ENCODE results near the gene CYS1. TPM values are rescaled to one million over a fixed set of nuclear protein-coding genes. Genes with fewer than 3 reads are reported as not detected.
"Not testable (repeated sequence)": the region's sequence is repeated elsewhere in the genome, so short reads cannot be mapped to it uniquely, and the experiment has no call there.

Gene CYS1
- total RNA-seq, 4 donors from 2014 or later, result 0.59 to 47.2 (median 2.7) TPM

DNA sequence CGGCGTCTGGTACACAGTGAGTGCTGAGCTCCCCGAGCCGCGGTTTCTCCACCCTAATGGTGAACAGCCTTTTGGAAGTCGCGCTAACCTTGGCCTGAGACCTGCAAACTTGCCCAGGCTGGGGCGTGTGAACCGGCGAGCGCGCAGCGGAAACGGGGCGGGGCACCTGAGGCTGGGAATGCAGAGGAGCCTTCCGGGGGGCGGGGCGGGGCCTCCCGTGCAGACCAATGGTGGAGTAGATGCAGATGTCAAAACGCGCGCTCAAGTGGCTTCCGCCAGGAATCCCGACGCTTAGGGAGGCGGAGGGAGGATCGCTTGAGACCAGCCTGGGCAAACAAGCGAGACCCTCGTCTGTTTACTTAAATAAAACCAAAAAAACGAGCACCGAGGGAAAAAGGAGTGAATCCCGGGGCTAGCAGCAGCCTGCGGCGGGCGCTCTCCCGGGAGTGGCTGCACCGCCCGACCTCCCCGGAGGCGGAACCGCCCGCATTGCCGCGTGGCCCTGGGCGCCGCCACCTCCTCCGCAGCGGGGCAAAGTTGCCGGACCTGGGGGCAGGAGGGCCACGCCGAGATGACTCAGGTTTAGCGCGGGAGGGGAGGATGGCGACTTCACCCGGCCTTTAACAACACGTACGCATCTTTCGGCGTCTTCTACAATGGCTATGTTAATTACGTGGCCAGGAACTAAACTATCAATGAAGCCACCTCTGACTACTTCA, 40.1 kb upstream of the CYS1 start:
- peaks cover 14 to 23% of the 10 kb centered on the region in 2 donors for H3K4me1 ChIP-seq
- H3K27me3 ChIP-seq, result peaks cover 7% of the 10 kb centered on the region
- no peak for TF ChIP-seq CTCF (IDR thresholded peaks at IDR 0.05)
- TF ChIP-seq POLR2A (IDR thresholded peaks at IDR 0.05), result peak in 1 of 2 donors; percentile 43
- DNase-seq, result peak; percentile 98
- peak overlapping the region in 1 of 3 donors; percentile 20 for H3K27ac ChIP-seq
- 1% methylated on average over 38 to 59 of the region's 60 CpGs for WGBS, 2 donors
- intact Hi-C loops (cut with DNase I), result loop anchor here (10.0 kb wide), 1 partner anchor 544 kb away; no protein-coding TSS in a partner anchor
- no peaks in the 10 kb centered on the region for H3K9me3 ChIP-seq
- no peaks in the 10 kb centered on the region for H3K36me3 ChIP-seq
- H3K4me3 ChIP-seq (replicated peaks in 1 of 3), result peak overlapping the region; percentile 39 to 66 (median 51)

- intact Hi-C loops (cut with DNase I), result loop anchor here (10.0 kb wide), 1 partner anchor 545 kb away; no protein-coding TSS in a partner anchor
- no peak for DNase-seq
- TF ChIP-seq POLR2A (IDR thresholded peaks at IDR 0.05) (no peak), CTCF (IDR thresholded peaks at IDR 0.05) (no peak)
- Histone ChIP-seq H3K4me1 (peaks cover 14 to 23% of the 10 kb centered on the region in 2 donors), H3K27ac (peak overlapping the region in 1 of 3 donors; percentile 20), H3K36me3 (no peaks in the 10 kb centered on the region), H3K9me3 (no peaks in the 10 kb centered on the region), H3K27me3 (peaks cover 7% of the 10 kb centered on the region), H3K4me3 (replicated peaks in 1 of 3) (peak overlapping the region in 1 of 3 donors; percentile 51)
- 78 to 81% methylated on average over 14 of the region's 14 CpGs for WGBS, 2 donors
Measured at GRCh38 chr2:10119601-10120157, 39.5 kb upstream of the CYS1 start.

DNA sequence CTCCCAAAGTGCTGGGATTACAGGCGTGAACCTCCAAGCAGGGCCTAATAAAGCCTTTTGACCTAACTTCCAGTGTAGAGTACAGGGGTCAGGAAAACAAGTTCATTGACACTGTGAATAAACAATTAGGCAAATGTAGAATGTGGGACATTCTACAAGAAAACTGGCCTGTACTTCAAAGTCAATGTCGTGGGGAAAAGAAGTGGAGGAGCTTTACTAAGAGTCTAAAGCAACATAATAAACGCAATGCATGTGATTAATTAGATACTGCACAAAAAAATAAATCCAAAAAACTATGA, 38.8 kb upstream of the CYS1 start:
- Histone ChIP-seq H3K4me1 (peaks cover 14 to 23% of the 10 kb centered on the region in 2 donors), H3K4me3 (replicated peaks in 1 of 3) (no peak overlapping the region), H3K9me3 (no peaks in the 10 kb centered on the region), H3K36me3 (no peaks in the 10 kb centered on the region), H3K27ac (no peak overlapping the region), H3K27me3 (peaks cover 7% of the 10 kb centered on the region)
- TF ChIP-seq CTCF (IDR thresholded peaks at IDR 0.05), result no peak
- TF ChIP-seq POLR2A (IDR thresholded peaks at IDR 0.05), result no peak
- 98 to 99% methylated on average over 3 of the region's 3 CpGs for WGBS, 2 donors
- intact Hi-C loops (cut with DNase I), result no loop called here
- DNase-seq, result no peak

DNA sequence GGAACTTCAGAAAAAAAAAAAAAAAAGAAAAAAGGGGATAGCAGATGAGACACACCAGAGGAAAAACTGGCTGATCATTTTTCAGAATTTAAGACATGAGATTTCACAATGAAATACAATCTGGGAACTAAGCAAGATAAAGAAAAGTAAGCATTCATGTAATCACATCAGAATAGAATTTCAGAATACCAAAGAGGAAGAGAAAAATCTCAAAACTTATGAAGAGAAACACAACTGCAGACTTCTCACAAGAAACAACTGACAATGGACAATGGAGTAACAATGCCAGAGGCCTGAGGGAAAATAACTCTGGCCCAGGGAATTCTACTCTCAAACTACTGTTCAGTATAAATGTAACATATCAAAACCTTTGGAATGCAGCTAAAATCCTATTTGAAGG, 29.1 kb upstream of the CYS1 start:
- Histone ChIP-seq H3K9me3 (no peaks in the 10 kb centered on the region), H3K36me3 (no peaks in the 10 kb centered on the region), H3K4me1 (no peaks in the 10 kb centered on the region), H3K4me3 (replicated peaks in 1 of 3) (no peak overlapping the region), H3K27ac (no peak overlapping the region), H3K27me3 (no peaks in the 10 kb centered on the region)
- intact Hi-C loops (cut with DNase I), result no loop called here
- no peak for DNase-seq
- TF ChIP-seq CTCF (IDR thresholded peaks at IDR 0.05) (no peak), POLR2A (IDR thresholded peaks at IDR 0.05) (no peak)

DNA sequence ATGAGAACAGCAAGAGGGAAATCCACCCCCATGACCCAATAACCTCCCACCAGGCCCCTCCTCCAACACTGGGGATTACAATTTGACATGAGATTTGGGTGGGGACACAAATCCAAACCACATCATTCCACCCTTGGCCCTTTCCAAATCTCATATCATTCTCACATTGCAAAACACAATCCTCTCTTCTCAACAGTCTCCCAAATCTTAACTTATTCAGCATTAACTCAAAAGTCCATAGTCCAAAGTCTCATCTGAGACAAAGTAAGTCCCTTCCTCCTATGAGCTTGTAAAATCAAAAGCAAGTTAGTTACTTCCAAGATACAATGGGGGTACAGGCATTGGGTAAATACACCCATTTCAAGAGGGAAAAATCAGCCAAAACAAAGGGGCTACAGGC, 24.7 kb upstream of the CYS1 start:
- H3K4me3 ChIP-seq (replicated peaks in 1 of 3); H3K36me3 ChIP-seq; H3K4me1 ChIP-seq; H3K9me3 ChIP-seq; intact Hi-C loops (cut with DNase I); H3K27ac ChIP-seq; DNase-seq; H3K27me3 ChIP-seq: not testable (repeated sequence)
